CD4-positive, alpha-beta memory T cell (primary cell): ENCODE results near the gene XXYLT1. TPM values are rescaled to one million over a fixed set of nuclear protein-coding genes. Genes with fewer than 3 reads are reported as not detected.

Source experiments
- CTCF ChIA-PET: fragments of 350-600 bp; sonication (Branson Sonifier 250); formaldehyde crosslinking; loops from one replicate; lab custom pipeline; 2021; ENCODE audit warnings: inconsistent platforms; ENCODE audit not compliant: partially characterized antibody; lab: Charles Lee
- POLR2A ChIA-PET: fragments of 350-600 bp; sonication (Branson Sonifier 250); formaldehyde crosslinking; loops from one replicate; lab custom pipeline; 2021; ENCODE audit not compliant: partially characterized antibody; lab: Charles Lee
- DNase-seq, 5 donors: peaks; one replicate each; pipeline versions ENCODE4 v3.0.0 to v3.0.0-alpha.2; 2020 to 2022; ENCODE audit warnings: mixed read lengths in 1 of 5
- H3K27ac ChIP-seq: one replicate; pipeline ENCODE4 v1.7.0; 2013; ENCODE audit warnings: low read depth, low read length
- H3K27me3 ChIP-seq: 2 replicates; pipeline ENCODE4 v1.7.0; 2013; ENCODE audit warnings: mild to moderate bottlenecking, low read length, moderate library complexity; ENCODE audit not compliant: insufficient read depth
- H3K36me3 ChIP-seq: 2 replicates; pipeline ENCODE4 v1.7.0; 2013; ENCODE audit warnings: mild to moderate bottlenecking, low read length, moderate library complexity; ENCODE audit not compliant: insufficient read depth
- H3K4me1 ChIP-seq: 2 replicates; pipeline ENCODE4 v1.7.0; 2013; ENCODE audit warnings: mild to moderate bottlenecking, low read length, moderate library complexity; ENCODE audit not compliant: insufficient read depth
- H3K4me3 ChIP-seq, 2 donors: one replicate each; pipeline ENCODE4 v1.7.0; 2013; ENCODE audit warnings: low read length in 2 of 2, mild to moderate bottlenecking in 1 of 2
- H3K9me3 ChIP-seq, 2 donors: one replicate each; pipeline ENCODE4 v1.7.0; 2013; ENCODE audit warnings: low read length in 2 of 2, control low read depth in 1 of 2; ENCODE audit not compliant: control insufficient read depth in 1 of 2
- H3K27ac Mint-ChIP-seq, 7 donors: one replicate each; pipeline ENCODE4 v1.8.0; 2020 to 2021; ENCODE audit warnings: mixed read lengths in 7 of 7, mild to moderate bottlenecking in 6 of 7, inconsistent platforms in 3 of 7, moderate library complexity in 3 of 7
- H3K27me3 Mint-ChIP-seq, 2 donors: one replicate each; pipeline ENCODE4 v1.8.0; 2020 to 2021; ENCODE audit warnings: mixed read lengths in 2 of 2
- H3K36me3 Mint-ChIP-seq, 2 donors: one replicate each; pipeline ENCODE4 v1.8.0; 2020 to 2021; ENCODE audit warnings: mixed read lengths in 2 of 2, inconsistent platforms in 1 of 2, mild to moderate bottlenecking in 1 of 2
- H3K4me1 Mint-ChIP-seq, 4 donors: one replicate each; pipeline ENCODE4 v1.8.0; 2020 to 2021; ENCODE audit warnings: mixed read lengths in 4 of 4, mild to moderate bottlenecking in 1 of 4
- H3K4me3 Mint-ChIP-seq, 8 donors: one replicate each; pipeline ENCODE4 v1.8.0; 2020 to 2021; ENCODE audit warnings: mixed read lengths in 8 of 8, mild to moderate bottlenecking in 7 of 8, moderate library complexity in 6 of 8, inconsistent platforms in 3 of 8
- H3K9me3 Mint-ChIP-seq, 8 donors: one replicate each; pipeline ENCODE4 v1.8.0; 2020 to 2021; ENCODE audit warnings: mixed read lengths in 8 of 8, mild to moderate bottlenecking in 5 of 8, inconsistent platforms in 3 of 8, moderate library complexity in 1 of 8
- intact Hi-C: fragments of 100-400 bp; cut with micrococcal nuclease; formaldehyde crosslinking; loops from one replicate; pipeline ENCODE4 v1.15.1; 2023
- polyA plus RNA-seq, 2 donors: library from polyadenylated mRNA; unstranded; fragments of 300-500 nt; fragmentation: Illumina TruSeq; gene quantifications; one replicate each; pipeline ENCODE4 v1.2.3, GENCODE V29; 2021
- total RNA-seq, 2 experiments: library from RNA; stranded (reverse); gene quantifications; one replicate each; pipeline ENCODE4 v1.2.3, GENCODE V29; 2021

XXYLT1 gene
- total and polyA plus RNA-seq, 4 experiments from 2014 or later, result 3.9 to 6.3 (median 4.3) TPM

DNA sequence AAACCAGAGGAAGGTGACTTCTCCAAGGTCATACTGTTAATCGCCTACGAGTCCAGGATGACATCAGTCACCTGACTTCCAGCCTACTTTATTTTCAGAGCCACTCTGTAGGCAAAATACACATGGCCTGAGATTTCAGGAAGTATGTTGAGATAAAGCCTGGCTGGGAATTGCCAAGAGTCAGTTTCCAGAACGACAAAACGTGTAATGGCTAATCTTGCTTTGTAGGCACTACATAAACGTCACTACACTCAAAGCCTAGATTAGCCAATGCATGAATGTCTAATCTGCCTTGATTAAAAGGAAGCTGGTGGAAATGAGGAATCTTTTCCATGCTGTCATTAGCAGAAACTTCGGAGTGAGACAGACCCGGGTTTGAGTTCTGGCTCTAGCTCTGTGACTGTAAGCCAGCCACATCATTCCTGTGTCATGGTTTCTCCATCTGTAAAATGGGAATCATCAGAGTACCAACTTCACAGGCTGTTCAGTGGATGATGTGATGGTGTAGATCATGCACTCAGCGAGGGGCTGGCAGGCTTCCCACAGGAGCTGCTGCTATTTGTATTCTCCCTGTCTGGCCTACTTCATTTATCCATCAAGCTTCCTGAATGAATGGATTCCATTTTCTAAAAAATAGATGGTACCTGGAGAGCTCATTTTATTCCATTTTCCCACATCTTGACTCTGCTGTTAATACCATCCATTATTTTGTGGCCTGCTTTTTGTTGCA, 241.9 kb downstream of the XXYLT1 start:
- no peak overlapping the region for H3K27ac Mint-ChIP-seq
- H3K4me3 Mint-ChIP-seq, result no peak overlapping the region
- Histone ChIP-seq H3K9me3 (no peaks in the 10 kb centered on the region), H3K4me1 (no peaks in the 10 kb centered on the region), H3K27me3 (no peaks in the 10 kb centered on the region), H3K36me3 (no peaks in the 10 kb centered on the region), H3K4me3 (no peak overlapping the region), H3K27ac (no peak overlapping the region)
- intact Hi-C loops, result no loop called here
- H3K27me3 Mint-ChIP-seq, result peaks cover 3 to 8% of the 10 kb centered on the region in 2 donors
- H3K36me3 Mint-ChIP-seq, result no peaks in the 10 kb centered on the region
- ChIA-PET CTCF (interaction anchor here (0.9 kb wide), 1 partner anchor 10 kb away, joined by 3 read pairs; no protein-coding TSS in a partner anchor), POLR2A (no interaction called here)
- DNase-seq, result no peak
- no peaks in the 10 kb centered on the region for H3K9me3 Mint-ChIP-seq
- no peaks in the 10 kb centered on the region for H3K4me1 Mint-ChIP-seq

DNA sequence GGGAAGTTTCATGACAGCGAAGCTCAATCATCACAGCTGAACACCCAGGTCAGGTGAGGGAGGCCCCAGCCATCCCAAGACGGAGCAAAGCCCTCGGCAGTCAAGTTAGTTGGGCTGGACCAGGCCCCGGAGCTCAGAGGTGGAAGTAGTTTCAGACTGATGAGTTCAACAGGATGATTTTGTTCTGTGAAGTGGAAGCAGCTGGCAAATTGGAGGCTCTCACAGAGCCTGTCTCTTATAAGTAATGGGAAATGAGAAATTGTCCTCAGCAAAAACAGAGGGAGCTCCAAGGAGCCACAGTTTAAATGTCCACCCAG, 245.1 kb downstream of the XXYLT1 start:
- no peaks in the 10 kb centered on the region for H3K4me1 Mint-ChIP-seq
- H3K27ac ChIP-seq, result no peak overlapping the region
- POLR2A ChIA-PET, result no interaction called here
- no peak for DNase-seq
- H3K27me3 ChIP-seq, result no peaks in the 10 kb centered on the region
- H3K9me3 Mint-ChIP-seq, result peaks cover 0 to 3% (median 0%) of the 10 kb centered on the region in 8 donors
- H3K4me3 Mint-ChIP-seq, result no peak overlapping the region
- peaks cover 8 to 9% of the 10 kb centered on the region in 2 donors for H3K27me3 Mint-ChIP-seq
- no peak overlapping the region for H3K4me3 ChIP-seq
- no peaks in the 10 kb centered on the region for H3K9me3 ChIP-seq
- no peak overlapping the region for H3K27ac Mint-ChIP-seq
- intact Hi-C loops, result no loop called here
- H3K36me3 ChIP-seq, result no peaks in the 10 kb centered on the region
- CTCF ChIA-PET, result interaction anchor here (2.1 kb wide), 1 partner anchor 81 kb away, joined by 5 read pairs; no protein-coding TSS in a partner anchor
- H3K36me3 Mint-ChIP-seq, result no peaks in the 10 kb centered on the region
- no peaks in the 10 kb centered on the region for H3K4me1 ChIP-seq

DNA sequence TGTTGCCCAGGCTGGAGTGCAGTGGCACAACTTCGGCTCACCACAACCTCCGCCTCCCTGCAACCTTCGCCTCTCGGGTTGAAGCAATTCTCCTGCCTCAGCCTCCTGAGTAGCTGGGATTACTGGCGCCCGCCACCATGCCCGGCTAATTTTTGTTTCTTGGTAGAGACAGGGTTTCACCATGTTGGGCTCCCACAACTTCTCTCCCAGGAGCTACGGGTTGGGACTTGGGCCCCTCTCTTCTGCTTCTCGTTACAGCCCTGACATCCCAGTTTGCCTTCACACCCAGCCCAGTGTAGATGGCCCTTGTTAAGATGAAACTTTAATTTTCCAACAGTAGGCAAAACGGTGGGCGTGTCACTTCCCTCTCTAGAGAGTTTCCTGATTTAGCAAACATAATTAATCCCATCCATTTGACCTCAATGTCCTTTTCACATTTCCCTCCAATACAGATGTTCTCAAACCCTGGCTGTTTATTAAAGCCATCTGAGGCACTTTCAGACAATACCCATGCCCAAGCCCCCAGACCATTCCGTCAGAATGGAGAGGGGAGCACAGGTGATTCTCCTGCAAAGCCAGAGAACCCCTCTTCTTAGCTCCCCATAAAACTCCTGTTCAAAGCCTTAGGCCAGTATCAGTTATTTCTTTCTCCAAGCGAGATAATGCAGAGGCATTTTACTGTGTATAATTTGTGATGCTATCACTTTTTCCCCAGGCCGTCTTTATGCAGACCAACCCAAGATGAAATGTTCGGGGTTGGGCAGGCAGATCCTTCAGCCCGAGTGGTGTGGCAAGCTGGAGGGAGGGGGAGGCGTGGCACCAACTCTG, 245.7 kb downstream of the XXYLT1 start:
- no peaks in the 10 kb centered on the region for H3K4me1 Mint-ChIP-seq
- Histone ChIP-seq H3K36me3 (no peaks in the 10 kb centered on the region), H3K4me1 (no peaks in the 10 kb centered on the region), H3K27ac (no peak overlapping the region), H3K4me3 (no peak overlapping the region), H3K9me3 (no peaks in the 10 kb centered on the region), H3K27me3 (no peaks in the 10 kb centered on the region)
- no peak for DNase-seq
- H3K36me3 Mint-ChIP-seq, result no peaks in the 10 kb centered on the region
- ChIA-PET CTCF (interaction anchor here (2.1 kb wide), 1 partner anchor 81 kb away, joined by 5 read pairs; no protein-coding TSS in a partner anchor), POLR2A (no interaction called here)
- H3K27me3 Mint-ChIP-seq, result peaks cover 9 to 12% of the 10 kb centered on the region in 2 donors
- H3K27ac Mint-ChIP-seq, result no peak overlapping the region
- intact Hi-C loops, result no loop called here
- no peak overlapping the region for H3K4me3 Mint-ChIP-seq
- H3K9me3 Mint-ChIP-seq, result peaks cover 0 to 5% (median 0%) of the 10 kb centered on the region in 8 donors

DNA sequence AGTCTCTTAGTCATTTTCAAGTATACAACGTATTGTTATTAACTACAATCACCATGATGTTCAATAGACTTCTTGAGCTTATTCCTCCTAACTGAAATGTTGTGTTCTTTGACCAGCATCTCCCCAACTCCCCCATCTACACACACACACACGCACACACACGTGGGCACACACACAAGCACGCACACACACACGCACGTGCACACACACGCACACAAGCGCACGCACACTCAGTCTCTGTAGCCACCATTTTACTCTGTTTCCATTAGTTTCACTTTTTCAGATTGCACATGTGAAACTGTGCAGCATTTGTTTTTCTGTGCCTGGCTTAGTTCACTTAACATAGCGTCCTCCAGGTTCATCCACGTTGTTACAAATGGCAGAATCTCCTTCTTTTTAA, 247.0 kb downstream of the XXYLT1 start:
- Mint-ChIP-seq H3K4me3 (no peak overlapping the region), H3K36me3 (no peaks in the 10 kb centered on the region), H3K9me3 (peaks cover 0 to 5% (median 0%) of the 10 kb centered on the region in 8 donors), H3K27me3 (peaks cover 18 to 19% of the 10 kb centered on the region in 2 donors), H3K4me1 (no peaks in the 10 kb centered on the region), H3K27ac (no peak overlapping the region)
- no peaks in the 10 kb centered on the region for H3K4me1 ChIP-seq
- no peak overlapping the region for H3K27ac ChIP-seq
- no peaks in the 10 kb centered on the region for H3K36me3 ChIP-seq
- CTCF ChIA-PET, result no interaction called here
- intact Hi-C loops, result no loop called here
- POLR2A ChIA-PET, result no interaction called here
- no peaks in the 10 kb centered on the region for H3K9me3 ChIP-seq
- no peak overlapping the region for H3K4me3 ChIP-seq
- no peak for DNase-seq
- H3K27me3 ChIP-seq, result no peaks in the 10 kb centered on the region

DNA sequence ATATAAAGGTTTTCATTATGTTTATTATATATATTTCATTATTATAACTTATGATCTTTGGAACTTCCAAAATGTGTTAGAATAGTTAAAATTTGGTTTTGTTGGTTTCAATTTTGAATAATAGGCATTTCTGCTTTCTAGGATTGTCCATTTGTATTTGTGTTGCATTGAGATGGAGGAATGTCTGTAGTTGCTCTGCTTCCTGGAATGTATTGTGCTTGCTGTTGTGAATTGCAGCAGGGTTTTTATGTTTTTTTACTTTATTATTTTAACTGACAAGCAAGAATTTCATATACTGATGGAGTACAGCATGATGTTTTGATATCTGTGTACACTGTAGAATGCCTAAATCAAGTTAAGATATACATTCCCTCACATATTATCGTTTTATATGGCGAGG, 247.4 kb downstream of the XXYLT1 start:
- Mint-ChIP-seq H3K27ac (no peak overlapping the region), H3K27me3 (peaks cover 19% of the 10 kb centered on the region in 2 donors), H3K4me3 (no peak overlapping the region), H3K4me1 (no peaks in the 10 kb centered on the region), H3K36me3 (no peaks in the 10 kb centered on the region), H3K9me3 (peaks cover 0 to 5% (median 0%) of the 10 kb centered on the region in 8 donors)
- intact Hi-C loops, result no loop called here
- Histone ChIP-seq H3K9me3 (no peaks in the 10 kb centered on the region), H3K4me3 (no peak overlapping the region), H3K4me1 (no peaks in the 10 kb centered on the region), H3K27ac (no peak overlapping the region), H3K27me3 (no peaks in the 10 kb centered on the region), H3K36me3 (no peaks in the 10 kb centered on the region)
- CTCF ChIA-PET, result no interaction called here
- DNase-seq, result no peak
- POLR2A ChIA-PET, result no interaction called here

DNA sequence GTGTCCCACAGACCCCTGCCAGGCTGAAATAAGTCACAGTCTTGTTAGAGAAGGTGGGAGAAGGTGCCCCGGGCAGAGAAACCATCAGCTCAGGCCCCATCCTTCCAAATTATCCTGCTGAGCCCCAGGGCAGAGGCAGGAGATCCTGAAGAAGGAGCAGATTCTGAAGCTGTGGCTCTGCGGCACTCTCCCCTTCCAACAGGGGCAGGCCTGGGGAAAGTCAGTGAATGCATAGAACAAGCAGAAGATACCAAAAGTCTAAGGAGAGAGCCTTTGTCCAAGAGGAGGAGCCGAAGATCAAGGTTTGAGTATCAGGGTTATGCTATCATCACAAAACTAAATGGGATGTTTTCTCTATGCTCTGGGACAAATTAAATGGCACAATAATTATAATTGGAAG, 249.3 kb downstream of the XXYLT1 start:
- peaks cover 0 to 5% (median 0%) of the 10 kb centered on the region in 8 donors for H3K9me3 Mint-ChIP-seq
- Histone ChIP-seq H3K4me3 (no peak overlapping the region), H3K27ac (no peak overlapping the region), H3K9me3 (no peaks in the 10 kb centered on the region), H3K4me1 (no peaks in the 10 kb centered on the region), H3K36me3 (no peaks in the 10 kb centered on the region), H3K27me3 (no peaks in the 10 kb centered on the region)
- H3K27ac Mint-ChIP-seq, result no peak overlapping the region
- no peaks in the 10 kb centered on the region for H3K36me3 Mint-ChIP-seq
- no peaks in the 10 kb centered on the region for H3K4me1 Mint-ChIP-seq
- H3K27me3 Mint-ChIP-seq, result peaks cover 21 to 22% of the 10 kb centered on the region in 2 donors
- no peak overlapping the region for H3K4me3 Mint-ChIP-seq
- ChIA-PET POLR2A (no interaction called here), CTCF (interaction anchor here (1.2 to 1.8 kb wide), 2 partner anchors 15 to 221 kb away, joined by 3 to 4 read pairs; no protein-coding TSS in a partner anchor)
- intact Hi-C loops, result no loop called here
- DNase-seq, result no peak

DNA sequence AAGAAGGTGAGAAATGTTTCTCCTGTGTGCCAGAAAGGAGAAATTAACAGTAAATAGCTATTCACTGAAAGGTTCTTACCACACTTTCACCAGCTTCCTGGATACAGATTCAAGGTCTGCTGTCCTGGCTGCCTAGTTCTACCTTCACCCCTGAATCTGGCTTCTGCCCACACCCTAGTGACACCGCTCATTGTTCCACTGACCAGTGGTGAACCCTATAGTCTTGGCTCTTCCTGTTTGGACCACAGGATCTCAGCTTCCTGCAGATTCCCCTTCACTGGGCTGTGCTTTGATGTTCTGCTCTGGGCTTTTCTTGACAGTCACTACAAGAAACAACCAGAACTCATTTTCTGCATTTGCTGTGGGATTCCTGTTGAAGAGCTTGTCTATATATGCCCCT, 250.0 kb downstream of the XXYLT1 start:
- Mint-ChIP-seq H3K9me3 (peaks cover 0 to 5% (median 0%) of the 10 kb centered on the region in 8 donors), H3K4me3 (no peak overlapping the region), H3K36me3 (no peaks in the 10 kb centered on the region), H3K4me1 (no peaks in the 10 kb centered on the region), H3K27me3 (peaks cover 21 to 22% of the 10 kb centered on the region in 2 donors), H3K27ac (no peak overlapping the region)
- intact Hi-C loops, result no loop called here
- DNase-seq, result no peak
- Histone ChIP-seq H3K9me3 (no peaks in the 10 kb centered on the region), H3K27ac (no peak overlapping the region), H3K27me3 (no peaks in the 10 kb centered on the region), H3K4me3 (no peak overlapping the region), H3K36me3 (no peaks in the 10 kb centered on the region), H3K4me1 (no peaks in the 10 kb centered on the region)
- POLR2A ChIA-PET, result no interaction called here
- CTCF ChIA-PET, result interaction anchor here (1.2 to 1.8 kb wide), 2 partner anchors 14 to 220 kb away, joined by 3 to 4 read pairs; no protein-coding TSS in a partner anchor
